Lower lobe of right lung (tissue), 2 donors: ENCODE measurements around the gene PPP1R12A. TPM values are rescaled to one million over a fixed set of nuclear protein-coding genes. Genes with fewer than 3 reads are reported as not detected.

ENCODE experiments used
- ATAC-seq, 2 donors: fragments of 200-7000 bp; cut with Tn5 transposase; one replicate each; pipeline ENCODE4 v1.9.1; 2020 to 2022; ENCODE audit warnings: mild to moderate bottlenecking in 2 of 2, moderate library complexity in 2 of 2
- DNase-seq: peaks from one replicate; pipeline ENCODE4 v3.0.0-alpha.2; 2020
- H3K27ac ChIP-seq: fragments of 200-600 bp; one replicate; pipeline ENCODE4 v1.8.0; 2022
- H3K27me3 ChIP-seq: fragments of 200-600 bp; one replicate; pipeline ENCODE4 v1.8.0; 2022; ENCODE audit warnings: low read depth
- H3K36me3 ChIP-seq: fragments of 200-600 bp; one replicate; pipeline ENCODE4 v1.8.0; 2022; ENCODE audit warnings: mild to moderate bottlenecking
- H3K4me1 ChIP-seq: fragments of 200-600 bp; one replicate; pipeline ENCODE4 v1.8.0; 2022
- H3K4me3 ChIP-seq: fragments of 200-600 bp; one replicate; pipeline ENCODE4 v1.8.0; 2022; ENCODE audit warnings: mild to moderate bottlenecking
- H3K9me3 ChIP-seq: fragments of 200-600 bp; one replicate; pipeline ENCODE4 v1.8.0; 2022
- CTCF ChIP-seq: fragments of 200-600 bp; IDR thresholded peaks from one replicate; pipeline ENCODE4 v1.8.0; 2022; ENCODE audit warnings: antibody characterized with exemption, mild to moderate bottlenecking
- intact Hi-C: fragments of 100-400 bp; cut with DNase I; formaldehyde crosslinking; loops from one replicate; pipeline ENCODE4 v1.11.0; 2022
- total RNA-seq: library from RNA; stranded (reverse); fragmentation: NEBNext Ultra II Directional; extraction: Animal tissue kit (Norgen Biotek cat#: 25700); gene quantifications from one replicate; pipeline ENCODE4 v1.2.1, GENCODE V29; 2021
- donor health status: DM: no; HTN: yes; CAD: no; lungs with severe emphysema.

PPP1R12A gene
- total RNA-seq, 1 donor from 2014 or later = 84.1 TPM

- no peak for TF ChIP-seq CTCF
These were observed 4.9 kb upstream of the PPP1R12A start for GRCh38 chr12:79939728-79940310.

GRCh38 chr12:79938843-79939242 is 3.9 kb upstream of the PPP1R12A start:
- intact Hi-C loops = no loop called here
- Histone ChIP-seq H3K27me3 (no peaks in the 10 kb centered on the region), H3K4me3 (no peak overlapping the region), H3K27ac (no peak overlapping the region), H3K4me1 (peaks cover 12% of the 10 kb centered on the region), H3K9me3 (no peaks in the 10 kb centered on the region), H3K36me3 (no peaks in the 10 kb centered on the region)
- TF ChIP-seq CTCF = no peak
- DNase-seq (no peak), ATAC-seq (no peak)

More at GRCh38 chr12:79939728-79940310, 4.9 kb upstream of the PPP1R12A start:
- H3K4me1 ChIP-seq = peaks cover 12% of the 10 kb centered on the region
- H3K27ac ChIP-seq = no peak overlapping the region
- no peak for ATAC-seq
- H3K27me3 ChIP-seq = no peaks in the 10 kb centered on the region
- DNase-seq = no peak
- H3K4me3 ChIP-seq = no peak overlapping the region
- intact Hi-C loops = no loop called here
- no peaks in the 10 kb centered on the region for H3K9me3 ChIP-seq
- no peaks in the 10 kb centered on the region for H3K36me3 ChIP-seq

- Histone ChIP-seq H3K36me3 (no peaks in the 10 kb centered on the region), H3K27me3 (no peaks in the 10 kb centered on the region), H3K27ac (peak overlapping the region; percentile 98), H3K4me1 (peaks cover 28% of the 10 kb centered on the region), H3K9me3 (no peaks in the 10 kb centered on the region), H3K4me3 (peak overlapping the region; percentile 91)
- ATAC-seq = no peak
- TF ChIP-seq CTCF = no peak
- DNase-seq = no peak
- intact Hi-C loops = no loop called here
These were observed 1.8 kb upstream of the PPP1R12A start for GRCh38 chr12:79936670-79937069.

- peak overlapping the region; percentile 91 for H3K4me3 ChIP-seq
- peaks cover 36% of the 10 kb centered on the region for H3K4me1 ChIP-seq
- peak overlapping the region; percentile 98 for H3K27ac ChIP-seq
- ATAC-seq (peak in 1 of 2 donors; percentile 7), DNase-seq (no peak)
- no peaks in the 10 kb centered on the region for H3K27me3 ChIP-seq
- intact Hi-C loops = no loop called here
- no peak for TF ChIP-seq CTCF
- no peaks in the 10 kb centered on the region for H3K36me3 ChIP-seq
- H3K9me3 ChIP-seq = no peaks in the 10 kb centered on the region
These were observed 888 bp upstream of the PPP1R12A start for GRCh38 chr12:79935624-79936345.

- H3K36me3 ChIP-seq = no peaks in the 10 kb centered on the region
- DNase-seq (no peak), ATAC-seq (peak; percentile 63 to 66)
- intact Hi-C loops = no loop called here
- H3K27me3 ChIP-seq = no peaks in the 10 kb centered on the region
- peak overlapping the region; percentile 91 for H3K4me3 ChIP-seq
- no peak for TF ChIP-seq CTCF
- peaks cover 42% of the 10 kb centered on the region for H3K4me1 ChIP-seq
- H3K9me3 ChIP-seq = no peaks in the 10 kb centered on the region
- peak overlapping the region; percentile 98 for H3K27ac ChIP-seq
These were observed 446 bp downstream of the PPP1R12A start for GRCh38 chr12:79934281-79935020.
